Stimulated activated CD8-positive, alpha-beta memory T cell treated with anti-CD3 and anti-CD28 coated beads, Interleukin-15, amount 100 ng/mL, for 24 hours (primary cell): ENCODE results near the gene PLCB3.
A peak's percentile ranks its signal among the peaks of the same experiment; 100 is the strongest.
"Not testable (repeated sequence)": the region's sequence is repeated elsewhere in the genome, so short reads cannot be mapped to it uniquely, and the experiment has no call there.

ENCODE experiments used
- DNase-seq: peaks from one replicate; pipeline ENCODE4 v3.0.0-alpha.2; 2020; ENCODE audit warnings: low read depth

PLCB3 gene

GRCh38 chr11:64237484-64237951 is 13.8 kb upstream of the PLCB3 start:
- no peak for DNase-seq

GRCh38 chr11:64238076-64238475 is 13.3 kb upstream of the PLCB3 start:
- no peak for DNase-seq

- no peak for DNase-seq
Observed at GRCh38 chr11:64238999-64239398, 12.3 kb upstream of the PLCB3 start.

- DNase-seq = no peak
Observed at GRCh38 chr11:64239662-64240434, 11.5 kb upstream of the PLCB3 start.

- DNase-seq = peak; percentile 96
Observed at GRCh38 chr11:64240435-64241240, 10.7 kb upstream of the PLCB3 start, which contains the start of gene FKBP2. Gene FKBP2 (plus strand): TSS chr11:64241095. CDS start chr11:64242388, 1,293 bp downstream.

GRCh38 chr11:64241241-64241490 is 10.2 kb upstream of the PLCB3 start:
- DNase-seq = peak; percentile 99

GRCh38 chr11:64241491-64242374 is 9.6 kb upstream of the PLCB3 start:
- no peak for DNase-seq

- DNase-seq = no peak
Observed at GRCh38 chr11:64243236-64243854, 8.0 kb upstream of the PLCB3 start.

GRCh38 chr11:64244107-64244506 is 7.2 kb upstream of the PLCB3 start:
- no peak for DNase-seq

GRCh38 chr11:64244966-64245365 is 6.4 kb upstream of the PLCB3 start:
- no peak for DNase-seq

- DNase-seq = no peak
Observed at GRCh38 chr11:64245401-64245796, 5.9 kb upstream of the PLCB3 start.

- DNase-seq = peak; percentile 48
Observed at GRCh38 chr11:64245797-64246620, 5.3 kb upstream of the PLCB3 start.

- not testable (repeated sequence) for DNase-seq
Observed at GRCh38 chr11:64246621-64246870, 4.8 kb upstream of the PLCB3 start.

- DNase-seq = peak; percentile 50
Observed at GRCh38 chr11:64246871-64247728, 4.2 kb upstream of the PLCB3 start, which contains the start of gene PPP1R14B. Gene PPP1R14B (minus strand): TSS chr11:64246943. CDS start chr11:64246673, 270 bp downstream.

- no peak for DNase-seq
Observed at GRCh38 chr11:64247729-64248531, 3.4 kb upstream of the PLCB3 start.

- no peak for DNase-seq
Observed at GRCh38 chr11:64248578-64248977, 2.8 kb upstream of the PLCB3 start.

- DNase-seq = no peak
Observed at GRCh38 chr11:64249038-64249437, 2.3 kb upstream of the PLCB3 start.

- no peak for DNase-seq
Observed at GRCh38 chr11:64249563-64250414, 1.5 kb upstream of the PLCB3 start.
